Measurements from ENCODE around the gene RUBCNL. TPM values are rescaled to one million over a fixed set of nuclear protein-coding genes. Genes with fewer than 3 reads are reported as not detected.

Gene RUBCNL
- total and polyA plus RNA-seq, 2 of the 8 experiments (the other 6 are each of a cell fraction or from before 2014, with no cell fraction given), result 2.6 to 4.9 TPM

GRCh38 chr13:46354156-46355087 is 32.6 kb downstream of the RUBCNL start:
- H3K27ac ChIP-seq (ENCODE audit: low read depth, low read length), result no peak overlapping the region
- H3K14ac ChIP-seq (ENCODE audit: insufficient read length), result no peak overlapping the region
- no peaks in the 10 kb centered on the region for H3K79me1 ChIP-seq (ENCODE audit: low read depth, low read length)
- no peaks in the 10 kb centered on the region for H3K79me2 ChIP-seq (ENCODE audit: control insufficient read depth in 1 of 2, insufficient read depth in 2 of 2, low read length in 2 of 2)
- no peak overlapping the region for H3K4me2 ChIP-seq (ENCODE audit: insufficient read depth in 1 of 2, low read depth in 2 of 2, low read length in 2 of 2)
- H2BK120ac ChIP-seq (replicated peaks; ENCODE audit: low read depth, low read length), result no peak overlapping the region
- H2BK15ac ChIP-seq (ENCODE audit: low read length), result no peak overlapping the region
- no peak overlapping the region for H3K9ac ChIP-seq (replicated peaks in 1 of 4; ENCODE audit: extremely low read depth in 1 of 4, low read depth in 3 of 4, low read length in 3 of 4)
- H3K36me3 ChIP-seq (ENCODE audit: control insufficient read depth in 2 of 4, insufficient read depth in 4 of 4, low read length in 3 of 4), result no peaks in the 10 kb centered on the region
- no peaks in the 10 kb centered on the region for H3K9me3 ChIP-seq (ENCODE audit: insufficient read depth in 2 of 2, low read depth in 1 of 2, low read length in 1 of 2)
- no peak for DNase-seq (ENCODE audit: low read depth in 1 of 2, low spot score in 2 of 2)
- no peak overlapping the region for H3K18ac ChIP-seq (ENCODE audit: extremely low read depth, low read length)
- H3K4me3 ChIP-seq (ENCODE audit: extremely low read depth in 1 of 4, insufficient read depth in 2 of 4, low read depth in 3 of 4, low read length in 4 of 4), result no peak overlapping the region
- no peak overlapping the region for H3K4ac ChIP-seq (replicated peaks; ENCODE audit: insufficient read length, low read depth, low read length)
- H2BK20ac ChIP-seq (ENCODE audit: low read length), result no peak overlapping the region
- no peaks in the 10 kb centered on the region for H3K23me2 ChIP-seq (ENCODE audit: low read depth, low read length)
- H4K20me1 ChIP-seq (replicated peaks in 1 of 2; ENCODE audit: control insufficient read depth in 1 of 2, insufficient read depth in 2 of 2, low read length in 2 of 2), result no peaks in the 10 kb centered on the region
- H2AFZ ChIP-seq (ENCODE audit: low read length), result no peak overlapping the region
- WGBS, 2 experiments (ENCODE audit: extremely low coverage in 1 of 2, insufficient coverage in 1 of 2, insufficient read length in 1 of 2, insufficient replicate concordance in 2 of 2, low coverage in 1 of 2, low lambda C conversion rate in 2 of 2, missing lambda C conversion rate in 1 of 2), result 86% methylated on average over 9 of the region's 9 CpGs; no CpG with 5 or more reads in 1 of the 2 experiments
- H3K56ac ChIP-seq (replicated peaks; ENCODE audit: insufficient read length, low read depth, low read length), result no peak overlapping the region
- ChIA-PET CTCF (ENCODE audit: partially characterized antibody) (interaction anchor here (0.9 to 1.1 kb wide), 2 partner anchors 10 to 32 kb away, joined by 3 read pairs; no protein-coding TSS in a partner anchor), POLR2A (ENCODE audit: partially characterized antibody) (no interaction called here)
- H3K4me1 ChIP-seq (replicated peaks in 1 of 4; ENCODE audit: control insufficient read depth in 3 of 4, insufficient read depth in 4 of 4, low read length in 3 of 4), result no peaks in the 10 kb centered on the region
- no peak overlapping the region for H4K91ac ChIP-seq (replicated peaks; ENCODE audit: insufficient read length, low read length)
- no peak overlapping the region for H4K5ac ChIP-seq (ENCODE audit: insufficient read length, low read depth, low read length)
- H3K27me3 ChIP-seq (replicated peaks in 1 of 4; ENCODE audit: control insufficient read depth in 3 of 4, extremely low read depth in 1 of 4, insufficient read depth in 3 of 4, low read length in 3 of 4), result no peaks in the 10 kb centered on the region
- no peak overlapping the region for H4K8ac ChIP-seq (ENCODE audit: extremely low read depth, insufficient read depth, low read length)
- no peak overlapping the region for H2AK5ac ChIP-seq (ENCODE audit: low read depth, low read length)
- H2BK12ac ChIP-seq (ENCODE audit: low read depth, low read length), result no peak overlapping the region
- no peak overlapping the region for H3K23ac ChIP-seq (ENCODE audit: insufficient read length)
- no peak for TF ChIP-seq RAD21 (IDR thresholded peaks at IDR 0.05 in 1 of 2, conservative IDR thresholded peaks at IDR 0.05 in 1 of 2; ENCODE audit: low read depth in 2 of 2, low read length in 2 of 2)
- TF ChIP-seq BCL11A (IDR thresholded peaks at IDR 0.05; ENCODE audit: low read depth in 2 of 2, low read length in 2 of 2), result no peak
- TF ChIP-seq ATF2 (IDR thresholded peaks at IDR 0.05; ENCODE audit: low read length), result no peak
- H2BK5ac ChIP-seq (ENCODE audit: low read depth, low read length), result no peak overlapping the region
- no peak for FAIRE-seq

All from H1 (cell line).